Keratinocyte (primary cell): ENCODE data around the gene PARD6G. TPM values are rescaled to one million over a fixed set of nuclear protein-coding genes. Genes with fewer than 3 reads are reported as not detected.

ENCODE experiments used
- DNase-seq: peaks from one replicate; pipeline ENCODE4 v3.0.0-alpha.2; 2011; ENCODE audit warnings: low read depth, missing footprints, low spot score
- FAIRE-seq: peaks from 2 replicates; lab custom pipeline; 2011; peaks lifted over from hg19 to GRCh38; lab: Jason Lieb, UNC
- H2AFZ ChIP-seq: 2 replicates; pipeline ENCODE4 v1.6.0; 2012; ENCODE audit warnings: low read length, control low read depth, inconsistent platforms; ENCODE audit not compliant: control insufficient read depth
- H3K27ac ChIP-seq: 2 replicates; pipeline ENCODE4 v1.5.1; 2011; ENCODE audit warnings: low read length; ENCODE audit not compliant: control insufficient read depth, insufficient read depth
- H3K27me3 ChIP-seq: 3 replicates; pipeline ENCODE4 v1.6.0; 2011; ENCODE audit warnings: low read length; ENCODE audit not compliant: control insufficient read depth, insufficient read depth; ENCODE audit errors: extremely low read depth
- H3K36me3 ChIP-seq, 2 experiments: 2 replicates in 1 of 2; 3 replicates in 1 of 2; pipeline ENCODE4 v1.5.1; 2011; ENCODE audit warnings: low read length in 2 of 2, mild to moderate bottlenecking in 1 of 2; ENCODE audit not compliant: control insufficient read depth in 2 of 2, insufficient read depth in 2 of 2; ENCODE audit errors: extremely low read depth in 1 of 2
- H3K4me1 ChIP-seq: 3 replicates; pipeline ENCODE4 v1.5.1; 2011; ENCODE audit warnings: low read length; ENCODE audit not compliant: control insufficient read depth, insufficient read depth; ENCODE audit errors: extremely low read depth
- H3K4me2 ChIP-seq: 3 replicates; pipeline ENCODE4 v1.6.0; 2011; ENCODE audit warnings: low read depth, low read length; ENCODE audit not compliant: control insufficient read depth, insufficient read depth; ENCODE audit errors: extremely low read depth
- H3K4me3 ChIP-seq, 3 experiments: fragments of 200-600 bp in 1 of 3; sonication (generic) in 1 of 3; 2 replicates in 2 of 3; 3 replicates in 1 of 3; pipeline ENCODE4 v1.5.1; 2011 to 2016; ENCODE audit warnings: low read length in 3 of 3, mild to moderate bottlenecking in 3 of 3, control low read depth in 2 of 3, inconsistent platforms in 1 of 3, low read depth in 1 of 3, mixed read lengths in 1 of 3, mixed run types in 1 of 3, moderate library complexity in 1 of 3; ENCODE audit not compliant: control insufficient read depth in 2 of 3, insufficient read depth in 2 of 3; ENCODE audit errors: extremely low read depth in 1 of 3
- H3K79me2 ChIP-seq: 2 replicates; pipeline ENCODE4 v1.6.0; 2012; ENCODE audit warnings: low read length; ENCODE audit not compliant: control insufficient read depth, insufficient read depth
- H3K9ac ChIP-seq: 3 replicates; pipeline ENCODE4 v1.6.0; 2011; ENCODE audit warnings: low read length; ENCODE audit not compliant: control insufficient read depth, insufficient read depth; ENCODE audit errors: extremely low read depth
- H3K9me1 ChIP-seq: 3 replicates; pipeline ENCODE4 v1.6.0; 2011; ENCODE audit warnings: low read length; ENCODE audit not compliant: control insufficient read depth, insufficient read depth; ENCODE audit errors: extremely low read depth
- H3K9me3 ChIP-seq: 2 replicates; pipeline ENCODE4 v1.5.1; 2012; ENCODE audit warnings: low read depth, low read length; ENCODE audit not compliant: control insufficient read depth
- H4K20me1 ChIP-seq: 3 replicates; pipeline ENCODE4 v1.6.0; 2011; ENCODE audit warnings: low read length; ENCODE audit not compliant: control insufficient read depth, insufficient read depth; ENCODE audit errors: extremely low read depth
- CTCF ChIP-seq, 3 experiments: IDR thresholded peaks in 1 of 3; conservative IDR thresholded peaks in 1 of 3; optimal IDR thresholded peaks in 1 of 3; 2 replicates in 2 of 3; 3 replicates in 1 of 3; pipeline versions ENCODE3 to v1.5.1; 2011; ENCODE audit warnings: low read length in 3 of 3, mild to moderate bottlenecking in 3 of 3, moderate library complexity in 2 of 3, control low read depth in 1 of 3, inconsistent platforms in 1 of 3; ENCODE audit not compliant: insufficient read depth in 2 of 3; ENCODE audit errors: extremely low read depth in 1 of 3
- EZH2 ChIP-seq: IDR thresholded peaks from one replicate; pipeline ENCODE4 v1.6.1; 2012; ENCODE audit warnings: inconsistent platforms, mild to moderate bottlenecking, low read length, moderate library complexity
- dilution Hi-C: fragments of 300-500 bp; cut with MboI; formaldehyde crosslinking; loops from one replicate; pipeline ENCODE4 v1.7.0; 2020; ENCODE audit warnings: low sequenced_read_pairs; ENCODE audit not compliant: extremely low pct_ligation_motif_present
- polyA plus RNA-seq, 5 experiments: library from polyadenylated mRNA; depleted of rRNA in 3 of 5; stranded (reverse) in 3 of 5; stranded (forward) in 1 of 5; unstranded in 1 of 5; fragments of >200 nt; gene quantifications; 1 replicate in 1 of 5; 2 replicates in 3 of 5; 3 replicates in 1 of 5; pipeline versions ENCODE4 v1.2.1 to v1.2.3, GENCODE V29; 2011 to 2012; ENCODE audit warnings: missing spikeins in 2 of 5, low read depth in 1 of 5, low replicate concordance in 1 of 5

Gene PARD6G
- polyA plus RNA-seq, 1 donor (not counting 4 experiments of a cell fraction or from before 2014, with no cell fraction given) = 21.3 TPM

- no peak overlapping the region for H3K4me2 ChIP-seq
Observed at GRCh38 chr18:80201739-80202138, 45.6 kb downstream of the PARD6G start.

GRCh38 chr18:80200932-80201672, 46.2 kb downstream of the PARD6G start:
- Histone ChIP-seq H3K4me3 (no peak overlapping the region), H3K9me1 (peaks cover 2% of the 10 kb centered on the region), H3K27ac (no peak overlapping the region), H3K27me3 (no peaks in the 10 kb centered on the region), H3K36me3 (peaks cover 11 to 13% of the 10 kb centered on the region in 2 experiments), H3K9me3 (no peaks in the 10 kb centered on the region), H2AFZ (no peak overlapping the region), H3K4me1 (peaks cover 16% of the 10 kb centered on the region), H3K4me2 (no peak overlapping the region), H3K9ac (no peak overlapping the region), H3K79me2 (peaks cover 11% of the 10 kb centered on the region), H4K20me1 (no peaks in the 10 kb centered on the region)
- dilution Hi-C loops = no loop called here
- DNase-seq (no peak), FAIRE-seq (no peak)
- TF ChIP-seq EZH2 = no peak
- no peak for TF ChIP-seq CTCF (optimal IDR thresholded peaks at IDR 0.05 in 1 of 3, IDR thresholded peaks at IDR 0.05 in 1 of 3, conservative IDR thresholded peaks at IDR 0.05 in 1 of 3; ENCODE audit: extremely low read depth in 1 of 3, insufficient read depth in 2 of 3, low read length in 3 of 3)

More at GRCh38 chr18:80201739-80202138, 45.6 kb downstream of the PARD6G start:
- H3K27ac ChIP-seq = no peak overlapping the region
- TF ChIP-seq CTCF (optimal IDR thresholded peaks at IDR 0.05 in 1 of 3, IDR thresholded peaks at IDR 0.05 in 1 of 3, conservative IDR thresholded peaks at IDR 0.05 in 1 of 3; ENCODE audit: extremely low read depth in 1 of 3, insufficient read depth in 2 of 3, low read length in 3 of 3) (no peak), EZH2 (no peak)
- DNase-seq = no peak
- H3K9me1 ChIP-seq = peaks cover 2% of the 10 kb centered on the region
- no peaks in the 10 kb centered on the region for H3K9me3 ChIP-seq
- no peak overlapping the region for H3K4me3 ChIP-seq
- peaks cover 13% of the 10 kb centered on the region for H3K79me2 ChIP-seq
- no peaks in the 10 kb centered on the region for H3K27me3 ChIP-seq
- H3K4me1 ChIP-seq = peaks cover 11% of the 10 kb centered on the region
- no peaks in the 10 kb centered on the region for H4K20me1 ChIP-seq
- no peak for FAIRE-seq
- dilution Hi-C loops = no loop called here
- H3K9ac ChIP-seq = no peak overlapping the region
- peaks cover 11 to 13% of the 10 kb centered on the region in 2 experiments for H3K36me3 ChIP-seq
- no peak overlapping the region for H2AFZ ChIP-seq
